Bronchial epithelial cell (primary cell): ENCODE measurements around the gene NDC1. TPM values are rescaled to one million over a fixed set of nuclear protein-coding genes. Genes with fewer than 3 reads are reported as not detected.
A peak's percentile ranks its signal among the peaks of the same experiment; 100 is the strongest.

Experiments used
- DNase-seq: peaks from one replicate; pipeline ENCODE4 v3.0.0-alpha.2; 2010; ENCODE audit warnings: low read depth
- FAIRE-seq: peaks from 2 replicates; lab custom pipeline; 2011; peaks lifted over from hg19 to GRCh38; lab: Jason Lieb, UNC
- H3K27me3 ChIP-seq: 2 replicates; pipeline ENCODE4 v1.5.1; 2011; ENCODE audit warnings: low read length; ENCODE audit not compliant: control insufficient read depth, insufficient read depth
- H3K36me3 ChIP-seq: 2 replicates; pipeline ENCODE4 v1.5.1; 2011; ENCODE audit warnings: low read length; ENCODE audit not compliant: control insufficient read depth, insufficient read depth
- H3K4me3 ChIP-seq: 2 replicates; pipeline ENCODE4 v1.5.1; 2011; ENCODE audit warnings: mild to moderate bottlenecking, low read depth, low read length, control low read depth
- total RNA-seq: library from RNA; depleted of rRNA; stranded (reverse); fragments of >200 nt; gene quantifications from 2 replicates; pipeline ENCODE4 v1.2.1, GENCODE V29; 2014
- TF ChIP-seq, protein P1 (sequence below): IDR thresholded peaks from 2 replicates; pipeline ENCODE4 v1.5.1; 2011; ENCODE audit warnings: mild to moderate bottlenecking, moderate library complexity, low read length, control low read depth, inconsistent platforms; ENCODE audit not compliant: insufficient read depth, severe bottlenecking

Gene NDC1
- total RNA-seq, 1 donor from 2014 or later, result 16.1 TPM

DNA sequence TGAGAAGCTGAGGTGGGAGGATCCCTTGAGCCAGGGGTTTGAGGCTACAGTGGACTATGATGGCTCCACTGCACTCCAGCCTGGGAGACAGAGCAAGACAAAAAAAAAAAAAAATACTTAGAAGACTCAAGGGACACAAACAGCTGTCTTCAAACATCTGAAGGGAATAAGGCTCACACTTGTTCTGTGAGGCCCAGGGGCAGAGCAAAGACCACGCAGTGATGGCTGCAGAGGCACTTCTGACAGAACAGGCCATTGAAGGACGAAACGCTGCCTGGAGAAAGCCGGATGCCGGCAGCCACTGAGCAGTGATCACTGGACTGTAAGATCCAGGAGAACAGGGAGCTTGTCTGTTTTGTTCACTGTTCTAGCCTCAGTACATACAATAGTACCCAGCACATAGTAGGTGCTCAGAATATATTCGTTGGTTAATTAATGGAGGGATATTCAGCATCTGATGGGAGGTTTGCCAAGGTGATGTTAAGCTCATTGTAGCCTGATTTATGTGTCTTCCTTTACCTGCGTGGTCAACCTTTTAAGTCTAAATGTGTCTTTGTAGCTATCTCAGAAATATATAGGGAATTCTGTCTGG, 12.1 kb upstream of the NDC1 start:
- no peak for FAIRE-seq

GRCh38 chr1:53847980-53848379, 9.9 kb upstream of the NDC1 start:
- Histone ChIP-seq H3K36me3 (peaks cover 3% of the 10 kb centered on the region), H3K27me3 (no peaks in the 10 kb centered on the region), H3K4me3 (no peak overlapping the region)
- DNase-seq, result no peak
- TF ChIP-seq, protein P1, sequence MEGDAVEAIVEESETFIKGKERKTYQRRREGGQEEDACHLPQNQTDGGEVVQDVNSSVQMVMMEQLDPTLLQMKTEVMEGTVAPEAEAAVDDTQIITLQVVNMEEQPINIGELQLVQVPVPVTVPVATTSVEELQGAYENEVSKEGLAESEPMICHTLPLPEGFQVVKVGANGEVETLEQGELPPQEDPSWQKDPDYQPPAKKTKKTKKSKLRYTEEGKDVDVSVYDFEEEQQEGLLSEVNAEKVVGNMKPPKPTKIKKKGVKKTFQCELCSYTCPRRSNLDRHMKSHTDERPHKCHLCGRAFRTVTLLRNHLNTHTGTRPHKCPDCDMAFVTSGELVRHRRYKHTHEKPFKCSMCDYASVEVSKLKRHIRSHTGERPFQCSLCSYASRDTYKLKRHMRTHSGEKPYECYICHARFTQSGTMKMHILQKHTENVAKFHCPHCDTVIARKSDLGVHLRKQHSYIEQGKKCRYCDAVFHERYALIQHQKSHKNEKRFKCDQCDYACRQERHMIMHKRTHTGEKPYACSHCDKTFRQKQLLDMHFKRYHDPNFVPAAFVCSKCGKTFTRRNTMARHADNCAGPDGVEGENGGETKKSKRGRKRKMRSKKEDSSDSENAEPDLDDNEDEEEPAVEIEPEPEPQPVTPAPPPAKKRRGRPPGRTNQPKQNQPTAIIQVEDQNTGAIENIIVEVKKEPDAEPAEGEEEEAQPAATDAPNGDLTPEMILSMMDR, result no peak
- no peak for FAIRE-seq

More for the DNA sequence above, 12.1 kb upstream of the NDC1 start:
- no peak for DNase-seq
- H3K36me3 ChIP-seq, result peaks cover 7% of the 10 kb centered on the region
- no peak overlapping the region for H3K4me3 ChIP-seq
- TF ChIP-seq, protein P1, result no peak
- no peaks in the 10 kb centered on the region for H3K27me3 ChIP-seq

DNA sequence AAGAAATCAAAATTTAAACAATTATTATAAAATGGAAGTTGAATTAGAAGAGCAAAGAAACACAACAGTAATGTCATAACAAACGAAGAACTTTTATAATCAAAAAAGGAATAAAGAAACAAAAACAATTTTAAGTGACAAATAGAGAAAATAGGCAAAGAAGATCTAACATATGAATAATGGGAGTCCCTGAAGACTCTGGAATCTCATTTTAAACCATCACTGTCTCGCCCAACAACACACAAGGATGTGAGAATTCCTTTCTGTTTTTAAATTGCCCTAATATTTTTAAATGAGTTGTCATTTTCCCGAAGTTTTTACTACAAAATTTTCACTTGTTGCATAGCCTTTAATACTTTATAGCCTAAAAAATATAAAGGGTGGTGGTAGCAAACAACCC, 4.3 kb upstream of the NDC1 start:
- FAIRE-seq, result no peak
- no peaks in the 10 kb centered on the region for H3K27me3 ChIP-seq
- TF ChIP-seq, protein P1, result no peak
- H3K36me3 ChIP-seq, result no peaks in the 10 kb centered on the region
- H3K4me3 ChIP-seq, result no peak overlapping the region
- no peak for DNase-seq

- peak overlapping the region; percentile 94 for H3K4me3 ChIP-seq
- no peaks in the 10 kb centered on the region for H3K36me3 ChIP-seq
- FAIRE-seq, result no peak
- H3K27me3 ChIP-seq, result no peaks in the 10 kb centered on the region
- no peak for DNase-seq
- TF ChIP-seq, protein P1, result no peak
Measured at GRCh38 chr1:53838654-53838974, 518 bp upstream of the NDC1 start.

DNA sequence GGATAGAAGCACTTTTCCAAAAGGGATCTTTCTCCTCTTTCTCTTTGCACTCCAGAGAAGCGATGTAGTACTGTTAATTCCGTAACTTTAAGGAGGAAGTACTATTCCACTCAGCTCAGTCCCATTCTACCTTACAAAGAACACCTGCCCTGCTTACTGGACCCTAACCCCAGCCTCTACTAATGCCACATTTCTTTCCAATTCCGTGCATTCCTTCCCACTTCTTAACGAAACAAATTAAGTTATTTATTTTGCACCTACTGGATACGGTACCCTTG, 511 bp downstream of the NDC1 start:
- DNase-seq (peak; percentile 22), FAIRE-seq (no peak)
- Histone ChIP-seq H3K27me3 (no peaks in the 10 kb centered on the region), H3K36me3 (no peaks in the 10 kb centered on the region), H3K4me3 (peak overlapping the region; percentile 94)
- TF ChIP-seq, protein P1, result no peak

GRCh38 chr1:53835491-53835890, 2.6 kb downstream of the NDC1 start:
- Histone ChIP-seq H3K36me3 (no peaks in the 10 kb centered on the region), H3K4me3 (no peak overlapping the region), H3K27me3 (no peaks in the 10 kb centered on the region)
- no peak for DNase-seq
- TF ChIP-seq, protein P1, result no peak
- no peak for FAIRE-seq
